Hepatocyte (in vitro differentiated cells): Measurements from ENCODE around the gene CASP6. TPM values are rescaled to one million over a fixed set of nuclear protein-coding genes. Genes with fewer than 3 reads are reported as not detected.

Experiments
- DNase-seq: peaks from one replicate; pipeline ENCODE4 v3.0.0-alpha.2; 2016; ENCODE audit warnings: low spot score
- H2AFZ ChIP-seq: fragments of 200-600 bp; sonication (generic); 2 replicates; pipeline ENCODE4 v1.6.0; 2016; ENCODE audit warnings: antibody characterized with exemption, mild to moderate bottlenecking
- H3K27ac ChIP-seq: fragments of 200-600 bp; sonication (generic); 2 replicates; pipeline ENCODE4 v1.5.1; 2016; ENCODE audit warnings: mild to moderate bottlenecking
- H3K27me3 ChIP-seq: fragments of 200-600 bp; sonication (generic); 2 replicates; pipeline ENCODE4 v1.6.1; 2016
- H3K36me3 ChIP-seq: fragments of 200-600 bp; sonication (generic); replicated peaks from 2 replicates; pipeline ENCODE4 v1.5.1; 2016; ENCODE audit warnings: low read depth; ENCODE audit not compliant: insufficient read depth
- H3K4me1 ChIP-seq: fragments of 200-600 bp; sonication (generic); 2 replicates; pipeline ENCODE4 v1.5.1; 2016; ENCODE audit warnings: mild to moderate bottlenecking, moderate library complexity; ENCODE audit not compliant: insufficient read depth
- H3K4me2 ChIP-seq: fragments of 200-600 bp; sonication (generic); 2 replicates; pipeline ENCODE4 v1.6.0; 2016
- H3K4me3 ChIP-seq: fragments of 200-600 bp; sonication (generic); 2 replicates; pipeline ENCODE4 v1.5.1; 2016; ENCODE audit warnings: mild to moderate bottlenecking
- H3K79me2 ChIP-seq: fragments of 200-600 bp; sonication (generic); 2 replicates; pipeline ENCODE4 v1.6.0; 2017; ENCODE audit warnings: mild to moderate bottlenecking
- H3K9me2 ChIP-seq: fragments of 200-600 bp; sonication (generic); replicated peaks from 2 replicates; pipeline ENCODE4 v1.6.0; 2017; ENCODE audit warnings: mild to moderate bottlenecking; ENCODE audit not compliant: insufficient read depth
- H3K9me3 ChIP-seq: fragments of 200-600 bp; sonication (generic); 2 replicates; pipeline ENCODE4 v1.5.1; 2016; ENCODE audit warnings: low read depth, mild to moderate bottlenecking
- H4K20me1 ChIP-seq: fragments of 200-600 bp; sonication (generic); 2 replicates; pipeline ENCODE4 v1.6.0; 2016; ENCODE audit warnings: mild to moderate bottlenecking; ENCODE audit not compliant: insufficient read depth, poor library complexity, severe bottlenecking
- CTCF ChIP-seq: fragments of 200-600 bp; sonication (generic); IDR thresholded peaks from 2 replicates; pipeline ENCODE4 v1.5.1; 2016; ENCODE audit warnings: antibody characterized with exemption, mild to moderate bottlenecking; ENCODE audit not compliant: poor library complexity
- EZH2 ChIP-seq: fragments of 200-600 bp; sonication (generic); IDR thresholded peaks from 2 replicates; pipeline ENCODE4 v1.6.1; 2016; ENCODE audit warnings: antibody characterized with exemption, mild to moderate bottlenecking, borderline replicate concordance
- EZH2phosphoT487 ChIP-seq: fragments of 200-600 bp; sonication (generic); IDR thresholded peaks from one replicate; pipeline ENCODE4 v1.6.1; 2018; ENCODE audit warnings: antibody characterized with exemption, mild to moderate bottlenecking, low read depth, moderate library complexity; ENCODE audit not compliant: unreplicated experiment, severe bottlenecking
- WGBS: methylation state at CpG from one replicate; pipeline ENCODE4 v1.1.6; 2016; ENCODE audit warnings: low lambda C conversion rate; ENCODE audit errors: missing lambda C conversion rate; 5-methylcytosine and 5-hydroxymethylcytosine counted together
- polyA plus RNA-seq: library from polyadenylated mRNA; unstranded; fragments of >200 nt; fragmentation: Nextera tagmentation; extraction: Ambion mirVana; gene quantifications from 2 replicates; pipeline ENCODE4 v1.2.1, GENCODE V29; 2016
- total RNA-seq: library from RNA; depleted of rRNA; stranded (reverse); fragments of >200 nt; gene quantifications from 2 replicates; pipeline ENCODE4 v1.2.3, GENCODE V29; 2014

CASP6 gene
- total RNA-seq (77.7 and 78.4 TPM in 2 replicates), polyA plus RNA-seq (83.4 and 103 TPM in 2 replicates)

- H3K36me3 ChIP-seq = no peaks in the 10 kb centered on the region
- H3K4me1 ChIP-seq = peaks cover 33% of the 10 kb centered on the region
- H4K20me1 ChIP-seq = peaks cover 10% of the 10 kb centered on the region
- peaks cover 39% of the 10 kb centered on the region for H3K79me2 ChIP-seq
- WGBS = under 1% methylated on average over 60 of the region's 72 CpGs
- H3K4me2 ChIP-seq = peak within 1 kb of the TSS; percentile 78
- no peaks in the 10 kb centered on the region for H3K9me3 ChIP-seq
- H3K27ac ChIP-seq = peak within 1 kb of the TSS; percentile 97
- H3K27me3 ChIP-seq = no peaks in the 10 kb centered on the region
- no peaks in the 10 kb centered on the region for H3K9me2 ChIP-seq
- peak; percentile 93 for DNase-seq
- H2AFZ ChIP-seq = peak within 1 kb of the TSS; percentile 97
- TF ChIP-seq CTCF = peak; percentile 68
- TF ChIP-seq EZH2phosphoT487 = no peak
- H3K4me3 ChIP-seq = peak within 1 kb of the TSS; percentile 99
These were observed at the start of gene CASP6 for GRCh38 chr4:109702950-109703663. TSS of gene CASP6 (minus strand) at chr4:109703445. CDS start at chr4:109703395, 50 bp downstream.

DNA sequence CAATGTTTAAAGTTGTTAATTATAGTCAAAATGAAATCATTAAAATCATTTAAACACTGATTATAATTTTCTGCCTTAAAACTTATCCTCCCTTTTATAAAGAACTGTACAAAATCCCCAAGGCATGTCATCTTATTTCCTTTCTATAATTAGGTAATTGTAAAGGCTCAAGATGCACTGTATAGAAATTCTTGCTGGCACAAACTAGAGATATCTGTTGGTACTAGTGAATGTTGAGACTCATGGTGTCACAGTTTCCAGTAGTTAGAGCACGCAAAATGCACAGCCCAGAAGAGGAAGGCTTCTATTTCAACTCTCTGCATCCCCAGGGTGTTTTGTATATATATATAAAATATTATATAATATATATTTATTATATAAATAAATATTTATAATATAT lies 49.3 kb upstream of the CASP6 start:
- Histone ChIP-seq H3K4me3 (no peak overlapping the region), H3K9me2 (no peaks in the 10 kb centered on the region), H3K9me3 (no peaks in the 10 kb centered on the region), H2AFZ (no peak overlapping the region), H3K27ac (no peak overlapping the region), H4K20me1 (no peaks in the 10 kb centered on the region), H3K4me1 (no peaks in the 10 kb centered on the region), H3K36me3 (no peaks in the 10 kb centered on the region), H3K27me3 (no peaks in the 10 kb centered on the region), H3K79me2 (no peaks in the 10 kb centered on the region), H3K4me2 (no peak overlapping the region)
- 0% methylated on average over 1 of the region's 1 CpG for WGBS
- TF ChIP-seq CTCF = no peak
- TF ChIP-seq EZH2 = no peak
- no peak for TF ChIP-seq EZH2phosphoT487
- DNase-seq = no peak

DNA sequence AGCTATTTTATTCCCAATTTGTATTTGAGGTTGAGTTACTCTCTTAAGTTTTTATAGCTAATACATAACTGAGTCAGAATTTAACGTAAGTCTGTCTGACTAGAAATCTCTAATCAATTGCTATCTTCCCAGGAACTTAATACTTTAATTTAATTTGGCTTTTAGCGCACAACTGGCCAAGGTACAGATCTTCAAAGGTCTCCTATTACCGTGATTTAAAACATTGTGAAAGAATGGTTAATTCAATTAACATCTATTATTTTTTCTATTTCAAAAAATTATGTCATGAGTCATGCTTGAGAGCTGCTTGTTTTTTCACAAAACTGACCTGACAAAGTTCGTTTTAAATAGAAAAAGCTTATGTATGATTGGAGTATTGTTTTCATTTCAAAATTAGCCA lies 48.6 kb upstream of the CASP6 start:
- no peak overlapping the region for H3K4me2 ChIP-seq
- H3K27ac ChIP-seq = no peak overlapping the region
- H2AFZ ChIP-seq = no peak overlapping the region
- H3K4me3 ChIP-seq = no peak overlapping the region
- H4K20me1 ChIP-seq = no peaks in the 10 kb centered on the region
- 85% methylated on average over 4 of the region's 4 CpGs for WGBS
- H3K9me3 ChIP-seq = no peaks in the 10 kb centered on the region
- no peak for DNase-seq
- no peaks in the 10 kb centered on the region for H3K36me3 ChIP-seq
- no peaks in the 10 kb centered on the region for H3K4me1 ChIP-seq
- no peaks in the 10 kb centered on the region for H3K79me2 ChIP-seq
- H3K27me3 ChIP-seq = no peaks in the 10 kb centered on the region
- H3K9me2 ChIP-seq = no peaks in the 10 kb centered on the region
- TF ChIP-seq CTCF = no peak
- TF ChIP-seq EZH2phosphoT487 = no peak
- no peak for TF ChIP-seq EZH2
